GM18951 (cell line): ENCODE data around the gene NALCN.

Experiments used
- POLR2A ChIP-seq: IDR thresholded peaks from 4 replicates; pipeline ENCODE4 v1.6.1; 2011; ENCODE audit warnings: mild to moderate bottlenecking; ENCODE audit not compliant: insufficient read length, insufficient read depth; ENCODE audit errors: extremely low read depth
- in situ Hi-C: fragments of 300-500 bp; cut with MboI; formaldehyde crosslinking; loops from one replicate; pipeline ENCODE4 v1.12.0; 2022; ENCODE audit warnings: low sequenced_read_pairs, mixed read lengths, inconsistent platforms; ENCODE audit not compliant: unreplicated experiment

Gene NALCN

DNA sequence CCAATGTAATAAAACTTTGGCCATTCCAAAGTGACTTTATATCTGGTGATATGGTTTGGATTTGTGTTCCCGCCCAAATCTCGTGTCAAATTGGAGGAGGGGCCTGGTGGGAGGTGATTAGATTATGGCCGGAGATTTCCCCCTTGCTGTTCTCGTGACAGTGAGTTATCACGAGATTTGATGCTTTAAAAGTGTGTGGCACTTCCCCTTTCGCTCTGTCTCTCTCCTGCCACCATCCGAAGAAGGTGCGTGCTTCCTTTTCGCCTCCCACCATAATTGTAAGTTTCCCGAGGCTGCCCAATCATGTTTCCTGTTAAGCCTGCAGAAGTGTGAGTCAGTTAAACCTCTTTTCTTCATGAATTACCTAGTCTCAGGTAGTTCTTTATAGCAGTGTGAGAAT lies 9.3 kb upstream of the NALCN start:
- no peak for TF ChIP-seq POLR2A

GRCh38 chr13:101425156-101425471 lies 8.8 kb upstream of the NALCN start:
- TF ChIP-seq POLR2A = no peak
- in situ Hi-C loops = no loop called here

More for the DNA sequence above, 9.3 kb upstream of the NALCN start:
- in situ Hi-C loops = no loop called here

GRCh38 chr13:101424381-101425155 lies 8.3 kb upstream of the NALCN start:
- in situ Hi-C loops = no loop called here
- TF ChIP-seq POLR2A = no peak

- in situ Hi-C loops = no loop called here
- TF ChIP-seq POLR2A = no peak
Measured at GRCh38 chr13:101423872-101424271, 7.6 kb upstream of the NALCN start.

DNA sequence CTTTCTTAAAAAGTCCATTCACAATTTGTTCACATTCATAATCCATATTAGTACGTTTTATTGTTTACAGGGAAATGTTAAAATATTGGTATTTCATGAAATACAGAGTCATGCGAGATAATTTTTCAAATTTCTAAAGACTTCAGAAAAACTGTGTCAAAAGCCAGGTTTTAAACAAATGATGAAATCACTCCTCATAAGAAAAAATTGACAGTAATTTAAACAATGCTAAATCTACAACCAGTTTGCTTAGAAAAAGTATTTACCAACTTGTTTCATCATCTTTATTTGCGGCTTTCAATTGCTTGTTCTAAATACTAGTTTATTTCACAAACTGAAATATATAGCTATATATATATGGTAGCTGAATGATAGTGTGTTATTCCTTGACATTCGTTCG lies 1.2 kb upstream of the NALCN start:
- in situ Hi-C loops = no loop called here
- TF ChIP-seq POLR2A = no peak

DNA sequence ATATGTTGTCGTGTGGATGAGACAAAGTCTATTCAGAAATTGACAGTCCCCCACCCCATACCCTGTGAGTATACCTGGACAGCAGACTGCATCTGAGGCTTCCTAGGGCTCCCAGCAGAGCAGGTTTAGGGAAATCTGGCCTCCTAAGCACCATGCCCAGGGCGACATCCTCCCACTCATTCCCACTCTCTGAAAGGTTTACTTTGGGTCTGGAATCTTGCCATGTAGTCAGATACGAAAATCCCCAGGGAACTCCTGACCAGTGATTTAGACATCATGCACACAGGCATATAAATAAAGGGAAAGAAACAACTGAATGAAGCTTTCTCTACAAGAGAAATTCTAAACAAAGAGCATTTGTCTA lies 717 bp upstream of the NALCN start:
- in situ Hi-C loops = no loop called here
- no peak for TF ChIP-seq POLR2A

- no peak for TF ChIP-seq POLR2A
- in situ Hi-C loops = no loop called here
Measured at GRCh38 chr13:101415358-101416174, 742 bp downstream of the NALCN start.

DNA sequence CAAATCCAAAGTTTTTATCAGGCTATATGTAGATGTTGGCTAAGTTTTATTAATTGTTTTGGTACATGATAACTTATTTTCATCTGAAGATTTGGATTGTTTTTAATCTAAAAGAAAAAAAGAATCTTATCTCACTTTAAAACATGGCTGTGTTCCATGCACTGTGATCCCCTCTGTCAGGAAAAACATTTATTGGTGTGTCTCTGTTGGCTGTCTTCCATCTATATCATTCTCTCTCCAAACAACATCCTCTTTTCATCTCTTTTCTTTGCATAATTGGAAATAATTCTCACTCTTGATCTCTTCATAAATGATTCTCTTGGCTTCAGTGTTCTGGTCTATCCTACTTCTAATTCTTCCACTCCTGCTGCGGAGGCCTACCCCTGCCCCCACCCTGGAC lies 4.2 kb downstream of the NALCN start:
- in situ Hi-C loops = no loop called here

DNA sequence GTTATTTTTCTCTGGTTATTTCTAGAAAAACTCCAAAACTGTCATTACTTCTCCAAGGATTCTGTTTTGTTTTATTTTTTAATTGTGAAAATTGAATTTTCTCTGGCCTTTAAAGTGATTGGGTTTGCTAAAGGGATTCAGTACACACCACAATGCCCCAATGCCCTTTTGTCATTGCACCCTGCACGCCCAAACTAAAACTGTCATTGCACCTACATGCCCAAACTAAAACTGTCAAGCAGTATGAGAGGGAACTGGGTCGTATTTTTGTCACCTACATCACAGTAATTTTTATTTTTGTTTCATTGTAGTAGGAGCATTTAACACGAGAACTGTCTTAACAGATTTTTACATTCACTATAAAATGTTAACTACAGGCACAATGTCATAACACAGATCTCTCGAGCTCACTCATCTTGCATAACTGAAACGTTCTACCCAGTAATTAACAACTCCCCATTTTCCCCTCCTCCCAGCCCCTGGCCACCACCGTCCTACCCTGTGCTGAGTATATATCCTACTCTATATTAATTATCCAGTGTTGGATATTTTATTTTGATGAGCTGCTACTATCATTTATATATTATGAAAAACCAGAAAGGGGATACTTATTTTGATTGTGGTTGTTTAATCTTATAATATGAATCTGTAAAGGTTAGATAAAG lies 7.2 kb downstream of the NALCN start:
- no peak for TF ChIP-seq POLR2A
- in situ Hi-C loops = no loop called here

More for the DNA sequence above, 4.2 kb downstream of the NALCN start:
- TF ChIP-seq POLR2A = no peak

GRCh38 chr13:101408154-101408553 lies 8.2 kb downstream of the NALCN start:
- no peak for TF ChIP-seq POLR2A
- in situ Hi-C loops = no loop called here

GRCh38 chr13:101406791-101407190 lies 9.5 kb downstream of the NALCN start:
- TF ChIP-seq POLR2A = no peak
- in situ Hi-C loops = no loop called here

DNA sequence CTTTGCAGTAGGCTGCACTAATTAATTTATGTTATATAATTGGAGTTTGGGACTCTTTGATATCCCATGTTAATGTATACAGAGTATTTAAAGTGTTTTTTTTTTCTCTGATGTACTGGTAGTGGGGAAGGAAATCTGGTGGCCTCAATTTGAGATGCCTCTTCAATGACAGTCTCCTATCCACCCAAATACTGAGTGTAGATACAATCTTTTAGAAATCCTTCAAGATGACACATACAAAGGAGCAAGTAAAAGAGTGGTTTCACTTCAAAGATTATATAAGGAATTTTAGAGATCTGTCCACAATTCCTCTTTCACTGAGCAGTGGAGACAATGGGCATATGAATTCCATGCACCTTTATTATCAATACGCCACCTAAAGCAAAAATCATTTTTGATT lies 15.1 kb downstream of the NALCN start:
- no peak for TF ChIP-seq POLR2A
- in situ Hi-C loops = no loop called here

- in situ Hi-C loops = no loop called here
- TF ChIP-seq POLR2A = no peak
Measured at GRCh38 chr13:101399365-101399764, 16.9 kb downstream of the NALCN start.
